Measurements from ENCODE around the gene FOXA2.

DNA sequence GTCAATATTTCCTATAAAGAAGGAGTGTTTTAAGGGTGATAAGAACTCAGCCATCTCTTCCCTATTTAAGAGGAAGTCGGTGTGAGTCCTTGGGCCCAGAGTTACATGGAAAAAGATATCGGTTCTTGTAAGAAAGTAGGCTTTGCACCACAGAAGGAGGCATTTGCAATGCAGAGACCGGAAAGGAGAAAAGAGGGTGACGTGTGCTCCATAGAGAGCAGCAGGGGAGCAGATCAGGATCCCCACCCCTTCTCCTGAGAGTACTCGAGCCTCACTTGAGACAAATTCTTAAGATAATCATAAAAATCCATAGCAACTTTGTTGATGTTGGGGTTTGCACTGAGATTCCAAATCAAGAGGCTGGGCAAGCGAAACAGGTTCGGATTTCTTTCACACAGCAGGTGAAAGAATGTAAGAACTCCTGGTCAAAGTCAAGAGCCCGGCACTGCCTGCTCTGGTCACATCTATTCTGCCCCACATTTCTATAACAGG is 27.8 kb downstream of the FOXA2 start:
- no peak for TF ChIP-seq CTCF (IDR thresholded peaks at IDR 0.05)
- TF ChIP-seq POLR2AphosphoS5 (IDR thresholded peaks at IDR 0.05; ENCODE audit: low read depth, low read length) = no peak

Data from Panc1 (cell line).